ENCODE measurements around the gene CARD11. TPM values are rescaled to one million over a fixed set of nuclear protein-coding genes. Genes with fewer than 3 reads are reported as not detected.
"Not testable (repeated sequence)": the region's sequence is repeated elsewhere in the genome, so short reads cannot be mapped to it uniquely, and the experiment has no call there.

Gene CARD11
- total RNA-seq, 1 donor from 2014 or later = 3.5 TPM

GRCh38 chr7:2967253-2967652 lies 76.4 kb downstream of the CARD11 start:
- no peak for DNase-seq (ENCODE audit: extremely low read depth, low read depth, low spot score)

DNA sequence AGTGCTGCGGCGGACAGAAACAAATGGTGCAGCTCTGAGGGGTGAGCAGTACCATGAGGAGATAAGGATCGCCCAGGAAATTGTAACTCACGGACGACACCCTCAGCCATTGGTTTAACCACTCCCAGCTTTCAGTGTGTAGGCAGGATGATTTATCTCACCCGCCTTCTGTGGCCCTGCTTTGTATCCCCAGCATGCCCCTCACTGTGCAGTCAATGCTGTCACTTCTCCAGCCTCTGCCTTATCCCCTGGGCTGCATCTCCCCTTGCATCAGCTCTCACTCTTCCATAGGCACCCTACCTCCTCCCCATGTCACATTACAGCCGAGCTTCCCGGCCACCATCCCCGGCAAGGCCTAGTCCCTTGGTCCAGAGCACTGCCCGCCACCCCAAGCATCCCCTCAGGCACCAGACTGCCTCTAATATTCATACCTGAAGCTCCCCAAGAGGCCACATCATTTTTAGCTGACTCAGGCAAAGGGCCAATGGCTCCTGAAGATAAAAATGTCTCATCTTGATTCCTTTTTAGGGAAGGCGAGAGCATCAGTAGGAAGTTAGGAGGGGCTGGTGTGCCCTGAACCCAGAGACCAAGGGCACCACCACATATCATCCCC lies 77.1 kb downstream of the CARD11 start:
- no peak for DNase-seq (ENCODE audit: extremely low read depth, low read depth, low spot score)

GRCh38 chr7:2965745-2966270 lies 77.9 kb downstream of the CARD11 start:
- DNase-seq (ENCODE audit: extremely low read depth, low read depth, low spot score) = no peak

- DNase-seq (ENCODE audit: extremely low read depth, low read depth, low spot score) = no peak
Measured at GRCh38 chr7:2965301-2965700, 78.4 kb downstream of the CARD11 start.

GRCh38 chr7:2964208-2964607 lies 79.5 kb downstream of the CARD11 start:
- no peak for DNase-seq (ENCODE audit: extremely low read depth, low read depth, low spot score)

- no peak for DNase-seq (ENCODE audit: extremely low read depth, low read depth, low spot score)
Measured at GRCh38 chr7:2962865-2963264, 80.8 kb downstream of the CARD11 start.

DNA sequence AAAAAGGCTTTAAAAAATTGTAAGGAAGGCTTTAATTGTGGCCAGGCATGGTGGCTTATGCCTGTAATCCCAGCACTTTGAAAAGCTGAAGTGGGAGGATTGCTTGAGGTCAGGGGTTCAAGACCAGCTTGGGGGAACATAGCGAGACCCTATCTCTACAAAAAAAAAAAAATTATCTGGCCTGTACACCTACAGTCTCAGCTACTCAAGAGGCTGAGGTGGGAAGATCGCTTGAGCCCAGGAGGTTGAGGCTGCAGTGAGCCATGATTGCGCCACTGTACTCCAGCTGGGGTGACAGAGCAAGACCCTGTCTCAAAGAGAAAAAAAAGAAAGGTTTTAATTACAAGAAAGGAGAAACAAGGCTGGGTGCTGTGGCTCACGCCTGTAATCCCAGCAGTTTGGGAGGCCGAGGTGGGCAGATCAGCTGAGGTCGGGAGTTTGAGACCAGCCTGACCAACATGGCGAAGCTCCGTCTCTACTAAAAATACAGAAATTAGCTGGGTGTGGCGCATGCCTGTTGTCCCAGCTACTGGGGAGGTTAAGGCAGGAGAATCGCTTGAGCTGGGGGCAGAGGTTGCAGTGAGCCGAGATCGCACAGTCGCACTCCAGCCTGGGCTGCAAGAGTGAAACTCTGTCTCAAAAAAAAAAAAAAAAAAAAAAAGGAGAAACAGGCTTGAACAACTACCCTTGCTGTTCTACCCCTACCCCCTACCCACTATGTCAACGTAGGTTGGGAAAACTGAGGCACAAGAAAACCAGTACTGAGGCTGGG lies 83.7 kb downstream of the CARD11 start:
- no peak for DNase-seq (ENCODE audit: extremely low read depth, low read depth, low spot score)

DNA sequence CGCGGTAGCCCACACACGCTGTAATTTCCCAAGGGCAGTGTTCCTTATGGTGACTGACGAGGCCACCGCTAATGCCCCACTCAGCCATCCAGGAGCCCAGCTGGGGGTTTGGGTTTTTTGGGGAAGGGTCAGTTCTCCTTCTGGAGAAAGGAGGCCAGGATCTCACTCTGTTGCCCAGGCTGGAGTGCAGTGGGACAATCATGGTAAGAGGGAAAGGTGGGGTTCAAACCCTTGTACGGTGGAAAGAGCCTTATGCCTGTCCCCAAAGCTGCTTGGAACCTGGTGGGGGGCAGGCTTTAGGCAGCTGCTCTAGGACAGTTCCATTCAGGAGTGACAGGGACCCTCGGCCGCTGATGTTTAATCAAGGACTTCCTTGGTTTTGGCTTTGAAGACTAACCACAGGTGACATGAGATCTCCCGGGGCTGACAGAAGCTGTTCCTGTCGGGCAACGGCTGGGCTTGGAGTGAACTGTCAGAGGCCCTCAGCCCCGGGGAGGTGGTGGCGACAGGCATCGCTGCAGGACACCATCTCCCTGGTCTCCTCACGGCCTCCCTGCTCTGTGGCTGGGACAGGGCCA lies 84.5 kb downstream of the CARD11 start:
- DNase-seq (ENCODE audit: extremely low read depth, low read depth, low spot score) = no peak

DNA sequence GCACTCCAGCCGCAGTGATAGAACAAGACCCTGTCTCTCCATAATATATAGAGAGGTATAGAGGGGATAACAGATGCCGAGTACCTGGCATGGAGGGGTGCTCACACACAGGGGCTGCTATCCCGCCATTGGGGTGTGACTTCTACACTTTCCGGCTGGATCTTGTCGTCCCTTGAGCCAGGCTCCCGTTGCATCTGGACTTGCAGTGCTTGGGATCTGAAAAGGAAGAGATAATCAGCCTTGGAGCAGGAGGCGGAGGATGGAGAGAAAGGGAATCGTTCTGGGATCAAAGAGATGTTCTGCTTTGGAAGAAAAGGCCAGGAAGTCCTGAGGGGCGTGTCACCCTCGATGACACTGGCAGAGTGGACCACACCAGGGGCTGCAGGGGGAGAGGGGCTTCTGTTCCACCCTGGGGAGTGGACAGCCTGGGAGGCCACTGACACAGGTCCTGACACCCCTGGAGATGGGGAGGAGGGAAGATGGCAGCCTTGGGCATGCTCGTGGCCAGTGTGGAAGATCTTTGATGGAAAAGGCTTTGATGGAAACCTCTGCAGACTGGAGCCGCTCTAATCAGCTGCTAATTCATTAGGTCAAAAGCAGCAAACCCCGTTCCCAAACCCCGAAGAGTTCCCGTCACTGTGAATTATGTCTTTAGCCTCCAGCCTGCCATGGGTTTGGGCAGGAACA lies 85.1 kb downstream of the CARD11 start:
- no peak for DNase-seq (ENCODE audit: extremely low read depth, low read depth, low spot score)

- DNase-seq (ENCODE audit: extremely low read depth, low read depth, low spot score) = not testable (repeated sequence)
Measured at GRCh38 chr7:2957369-2957727, 86.3 kb downstream of the CARD11 start.

DNA sequence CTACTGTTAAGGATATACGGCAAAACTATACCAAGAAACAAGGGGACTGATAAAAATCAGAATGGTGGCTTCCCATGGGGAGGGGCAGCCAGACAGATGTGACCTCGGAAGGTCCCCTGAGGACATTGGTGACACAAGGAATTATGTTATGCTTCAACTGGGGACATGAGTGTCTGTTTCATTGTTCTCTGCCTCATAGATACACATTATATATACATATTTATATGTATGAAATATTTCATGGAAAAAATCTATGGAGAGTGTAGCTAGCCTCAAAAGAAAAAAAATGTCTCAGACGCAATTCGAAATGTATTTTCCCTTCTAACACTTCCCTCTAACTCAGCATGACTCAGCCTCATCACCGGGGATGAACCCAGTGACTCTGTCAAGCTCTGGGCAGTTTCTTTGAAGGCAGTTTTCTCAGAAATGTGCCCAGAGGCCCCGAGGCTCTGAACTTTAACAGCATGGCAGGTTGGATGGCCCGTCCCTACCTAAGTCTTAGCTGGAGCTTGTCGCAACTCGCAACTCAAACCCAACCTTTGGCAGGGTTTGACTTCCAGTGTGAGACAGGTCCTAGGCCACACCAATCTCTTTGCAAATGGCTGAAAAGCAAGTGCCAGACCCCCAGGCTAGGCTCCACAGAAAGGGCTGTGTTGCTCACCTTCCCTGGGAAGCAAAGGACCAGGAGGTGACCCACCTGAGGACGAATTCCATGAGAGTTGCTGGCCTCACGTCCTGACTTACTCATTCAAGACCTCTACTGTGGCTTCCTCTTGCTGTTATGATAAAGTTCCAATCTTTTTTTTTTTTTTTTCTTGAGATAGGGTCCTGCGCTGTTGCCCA lies 86.9 kb downstream of the CARD11 start:
- peak; percentile 25 for DNase-seq (ENCODE audit: extremely low read depth, low read depth, low spot score)

GRCh38 chr7:2956076-2956475 lies 87.6 kb downstream of the CARD11 start:
- DNase-seq (ENCODE audit: extremely low read depth, low read depth, low spot score) = no peak

- DNase-seq (ENCODE audit: extremely low read depth, low read depth, low spot score) = no peak
Measured at GRCh38 chr7:2955269-2955668, 88.4 kb downstream of the CARD11 start.

GRCh38 chr7:2954433-2954853 lies 89.2 kb downstream of the CARD11 start:
- DNase-seq (ENCODE audit: extremely low read depth, low read depth, low spot score) = no peak

DNA sequence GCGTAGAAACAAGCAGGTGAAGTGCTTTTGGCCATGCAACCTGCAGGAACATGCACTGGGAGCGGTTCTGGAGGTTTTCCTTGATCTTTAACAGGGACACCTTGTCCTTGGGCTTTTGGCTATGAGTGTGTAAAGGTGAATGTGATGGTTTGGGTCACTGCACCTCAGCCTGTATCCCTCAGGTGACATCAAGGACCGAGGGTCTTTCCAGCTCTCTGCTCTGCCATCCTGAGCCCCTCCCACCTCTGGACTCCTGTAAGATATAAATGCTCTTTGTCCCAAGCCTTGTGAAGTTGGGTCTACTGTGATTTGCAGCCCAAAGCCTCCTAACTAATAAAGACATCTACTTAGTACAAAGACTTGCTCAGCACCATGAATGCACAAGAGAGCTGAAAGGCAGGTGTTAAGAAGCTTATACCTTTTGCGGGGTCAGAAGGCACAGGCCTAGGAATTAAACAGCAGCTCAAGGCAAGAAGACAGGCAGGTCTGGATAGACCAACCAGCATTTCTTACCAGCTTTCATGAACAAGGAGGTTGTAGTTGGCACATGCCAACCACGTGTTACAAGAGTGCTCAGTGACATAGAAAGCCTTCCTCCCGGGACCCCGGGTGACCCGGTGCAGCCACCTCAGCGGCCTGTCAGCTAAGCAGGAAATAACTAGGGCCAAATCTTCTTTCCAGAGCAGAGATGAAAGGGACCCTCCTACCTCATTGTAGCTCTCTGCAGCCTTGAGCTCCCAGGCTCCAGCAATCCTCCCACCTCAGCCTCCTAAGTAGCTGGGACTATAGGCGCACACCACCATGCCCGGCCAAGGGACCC lies 89.9 kb downstream of the CARD11 start:
- no peak for DNase-seq (ENCODE audit: extremely low read depth, low read depth, low spot score)

- DNase-seq (ENCODE audit: extremely low read depth, low read depth, low spot score) = no peak
Measured at GRCh38 chr7:2953099-2953498, 90.6 kb downstream of the CARD11 start.

GRCh38 chr7:2952316-2952715 lies 91.4 kb downstream of the CARD11 start:
- DNase-seq (ENCODE audit: extremely low read depth, low read depth, low spot score) = no peak

- no peak for DNase-seq (ENCODE audit: extremely low read depth, low read depth, low spot score)
Measured at GRCh38 chr7:2950578-2950977, 93.1 kb downstream of the CARD11 start.

GRCh38 chr7:2948749-2949148 lies 94.9 kb downstream of the CARD11 start:
- DNase-seq (ENCODE audit: extremely low read depth, low read depth, low spot score) = no peak
